ENCODE data around the gene NFYB.

GRCh38 chr12:104126548-104126947 lies 11.5 kb downstream of the NFYB start:
- no peak for TF ChIP-seq CTCF (IDR thresholded peaks at IDR 0.05)
- TF ChIP-seq POLR2A (IDR thresholded peaks at IDR 0.05), result no peak

Data from adrenal gland (tissue), 5 donors.